Brain microvascular endothelial cell (primary cell): ENCODE data around the gene POMGNT2.

Experiments
- DNase-seq: peaks from one replicate; pipeline ENCODE4 v3.0.0-alpha.2; 2020
- H3K27ac ChIP-seq: fragments of 250-450 bp; sonication (Bioruptor Pico); 2 replicates; pipeline ENCODE4 v1.5.1; 2020; ENCODE audit warnings: mild to moderate bottlenecking, moderate library complexity
- H3K27me3 ChIP-seq: fragments of 250-450 bp; sonication (Bioruptor Pico); replicated peaks from 2 replicates; pipeline ENCODE4 v1.5.1; 2020; ENCODE audit warnings: mild to moderate bottlenecking
- H3K36me3 ChIP-seq: fragments of 250-450 bp; sonication (Bioruptor Pico); replicated peaks from 2 replicates; pipeline ENCODE4 v1.5.1; 2020; ENCODE audit warnings: mild to moderate bottlenecking
- H3K4me3 ChIP-seq: 2 replicates; pipeline ENCODE4 v1.5.1; 2011; ENCODE audit warnings: low read depth, mild to moderate bottlenecking, control low read depth, low read length, moderate library complexity
- CTCF ChIP-seq: IDR thresholded peaks from 2 replicates; pipeline ENCODE4 v1.5.1; 2011; ENCODE audit warnings: low read depth, mild to moderate bottlenecking, moderate library complexity, low read length, control low read depth, inconsistent platforms; ENCODE audit errors: missing control alignments
- in situ Hi-C: cut with HindIII; loops from 2 replicates; pipeline ENCODE4 v1.10.0; 2017; ENCODE audit warnings: low sequenced_read_pairs, low pct_ligation_motif_present

POMGNT2 gene

GRCh38 chr3:43146599-43146998 is 40.7 kb upstream of the POMGNT2 start:
- no peak for TF ChIP-seq CTCF
- Histone ChIP-seq H3K4me3 (no peak overlapping the region), H3K27ac (no peak overlapping the region), H3K27me3 (no peaks in the 10 kb centered on the region), H3K36me3 (no peaks in the 10 kb centered on the region)
- in situ Hi-C loops: no loop called here
- no peak for DNase-seq

- in situ Hi-C loops: no loop called here
- no peaks in the 10 kb centered on the region for H3K27me3 ChIP-seq
- peak; percentile 28 for DNase-seq
- TF ChIP-seq CTCF: no peak
- no peak overlapping the region for H3K27ac ChIP-seq
- H3K4me3 ChIP-seq: no peak overlapping the region
- H3K36me3 ChIP-seq: no peaks in the 10 kb centered on the region
Observed at GRCh38 chr3:43144761-43145490, 39.0 kb upstream of the POMGNT2 start.

GRCh38 chr3:43142472-43142871 is 36.6 kb upstream of the POMGNT2 start:
- H3K36me3 ChIP-seq: no peaks in the 10 kb centered on the region
- no peak overlapping the region for H3K4me3 ChIP-seq
- no peaks in the 10 kb centered on the region for H3K27me3 ChIP-seq
- TF ChIP-seq CTCF: no peak
- in situ Hi-C loops: no loop called here
- H3K27ac ChIP-seq: no peak overlapping the region
- DNase-seq: no peak

- Histone ChIP-seq H3K27me3 (no peaks in the 10 kb centered on the region), H3K27ac (no peak overlapping the region), H3K36me3 (no peaks in the 10 kb centered on the region), H3K4me3 (no peak overlapping the region)
- no peak for TF ChIP-seq CTCF
- in situ Hi-C loops: no loop called here
- DNase-seq: no peak
Observed at GRCh38 chr3:43138488-43139231, 32.8 kb upstream of the POMGNT2 start.

- no peak for TF ChIP-seq CTCF
- DNase-seq: no peak
Observed at GRCh38 chr3:43132870-43133636, 27.2 kb upstream of the POMGNT2 start.

More at GRCh38 chr3:43132870-43133636, 27.2 kb upstream of the POMGNT2 start:
- Histone ChIP-seq H3K27ac (no peak overlapping the region), H3K36me3 (no peaks in the 10 kb centered on the region), H3K4me3 (no peak overlapping the region), H3K27me3 (no peaks in the 10 kb centered on the region)
- in situ Hi-C loops: no loop called here
